HCT116 (cell line): ENCODE measurements around the gene PDE6H.

Experiments
- ELF1 ChIP-seq: IDR thresholded peaks from 2 replicates; pipeline ENCODE4 v1.6.1; 2012; ENCODE audit warnings: low read depth, borderline replicate concordance
- EZH2 ChIP-seq: fragments of 200-600 bp; sonication (generic); IDR thresholded peaks from 2 replicates; pipeline ENCODE4 v1.6.1; 2017; ENCODE audit warnings: antibody characterized with exemption, mixed run types
- EZH2phosphoT487 ChIP-seq: fragments of 200-600 bp; IDR thresholded peaks from 2 replicates; pipeline ENCODE4 v1.6.1; 2018; ENCODE audit warnings: antibody characterized with exemption, borderline replicate concordance
- POLR2A ChIP-seq: IDR thresholded peaks from 2 replicates; pipeline ENCODE4 v1.7.0; 2011; ENCODE audit warnings: borderline replicate concordance; ENCODE audit not compliant: insufficient read depth, insufficient read length; ENCODE audit errors: extremely low read depth
- POLR2AphosphoS5 ChIP-seq: IDR thresholded peaks from 2 replicates; pipeline ENCODE4 v1.6.1; 2011; ENCODE audit warnings: mild to moderate bottlenecking, low read depth, low read length, moderate library complexity
- RAD21 ChIP-seq: IDR thresholded peaks from 2 replicates; pipeline ENCODE4 v1.6.1; 2012; ENCODE audit warnings: low read depth, mild to moderate bottlenecking
- SIN3A ChIP-seq: IDR thresholded peaks from 2 replicates; pipeline ENCODE4 v1.6.1; 2012; ENCODE audit warnings: low read depth
- TCF7L2 ChIP-seq: IDR thresholded peaks from 2 replicates; pipeline ENCODE4 v1.7.0; 2011; ENCODE audit warnings: borderline replicate concordance, inconsistent platforms; ENCODE audit not compliant: insufficient read depth, insufficient read length; ENCODE audit errors: extremely low read depth
- YY1 ChIP-seq: IDR thresholded peaks from 2 replicates; pipeline ENCODE4 v1.6.1; 2011; ENCODE audit warnings: low read length, low read depth, moderate library complexity, mild to moderate bottlenecking; ENCODE audit not compliant: insufficient replicate concordance; ENCODE audit errors: extremely low read depth
- ZBTB33 ChIP-seq: IDR thresholded peaks from 2 replicates; pipeline ENCODE4 v1.6.1; 2011; ENCODE audit warnings: mild to moderate bottlenecking, low read length, moderate library complexity; ENCODE audit not compliant: insufficient replicate concordance; ENCODE audit errors: extremely low read depth
- ZNF274 ChIP-seq: fragments of 200-500 bp; sonication (Bioruptor generic); IDR thresholded peaks from 2 replicates; pipeline ENCODE4 v1.6.1; 2014; ENCODE audit warnings: mild to moderate bottlenecking, low read depth, low read length, inconsistent platforms
- TF ChIP-seq, protein P1 (sequence below): IDR thresholded peaks from 2 replicates; pipeline ENCODE4 v1.6.1; 2012; ENCODE audit warnings: low read depth
- TF ChIP-seq, protein P2 (sequence below), 3 experiments: fragments of 200-600 bp in 1 of 3; sonication (generic) in 1 of 3; IDR thresholded peaks in 2 of 3; conservative IDR thresholded peaks in 1 of 3; 2 replicates each; pipeline ENCODE4 v1.5.1; 2012 to 2017; ENCODE audit warnings: low read depth in 2 of 3, low read length in 2 of 3, antibody characterized with exemption in 1 of 3, borderline replicate concordance in 1 of 3, control low read depth in 1 of 3, mild to moderate bottlenecking in 1 of 3, mixed read lengths in 1 of 3, mixed run types in 1 of 3, moderate library complexity in 1 of 3; ENCODE audit not compliant: insufficient read depth in 1 of 3
- TF ChIP-seq, protein P3 (sequence below): IDR thresholded peaks from 2 replicates; pipeline ENCODE4 v1.6.1; 2012

GRCh38 chr12:14965221-14965620, 7.6 kb upstream of the PDE6H start:
- TF ChIP-seq TCF7L2 (no peak), POLR2A (no peak), EZH2phosphoT487 (no peak), EZH2 (no peak), POLR2AphosphoS5 (no peak), YY1 (no peak), ELF1 (no peak), SIN3A (no peak), RAD21 (no peak), ZBTB33 (no peak), ZNF274 (no peak)
- TF ChIP-seq, protein P1, sequence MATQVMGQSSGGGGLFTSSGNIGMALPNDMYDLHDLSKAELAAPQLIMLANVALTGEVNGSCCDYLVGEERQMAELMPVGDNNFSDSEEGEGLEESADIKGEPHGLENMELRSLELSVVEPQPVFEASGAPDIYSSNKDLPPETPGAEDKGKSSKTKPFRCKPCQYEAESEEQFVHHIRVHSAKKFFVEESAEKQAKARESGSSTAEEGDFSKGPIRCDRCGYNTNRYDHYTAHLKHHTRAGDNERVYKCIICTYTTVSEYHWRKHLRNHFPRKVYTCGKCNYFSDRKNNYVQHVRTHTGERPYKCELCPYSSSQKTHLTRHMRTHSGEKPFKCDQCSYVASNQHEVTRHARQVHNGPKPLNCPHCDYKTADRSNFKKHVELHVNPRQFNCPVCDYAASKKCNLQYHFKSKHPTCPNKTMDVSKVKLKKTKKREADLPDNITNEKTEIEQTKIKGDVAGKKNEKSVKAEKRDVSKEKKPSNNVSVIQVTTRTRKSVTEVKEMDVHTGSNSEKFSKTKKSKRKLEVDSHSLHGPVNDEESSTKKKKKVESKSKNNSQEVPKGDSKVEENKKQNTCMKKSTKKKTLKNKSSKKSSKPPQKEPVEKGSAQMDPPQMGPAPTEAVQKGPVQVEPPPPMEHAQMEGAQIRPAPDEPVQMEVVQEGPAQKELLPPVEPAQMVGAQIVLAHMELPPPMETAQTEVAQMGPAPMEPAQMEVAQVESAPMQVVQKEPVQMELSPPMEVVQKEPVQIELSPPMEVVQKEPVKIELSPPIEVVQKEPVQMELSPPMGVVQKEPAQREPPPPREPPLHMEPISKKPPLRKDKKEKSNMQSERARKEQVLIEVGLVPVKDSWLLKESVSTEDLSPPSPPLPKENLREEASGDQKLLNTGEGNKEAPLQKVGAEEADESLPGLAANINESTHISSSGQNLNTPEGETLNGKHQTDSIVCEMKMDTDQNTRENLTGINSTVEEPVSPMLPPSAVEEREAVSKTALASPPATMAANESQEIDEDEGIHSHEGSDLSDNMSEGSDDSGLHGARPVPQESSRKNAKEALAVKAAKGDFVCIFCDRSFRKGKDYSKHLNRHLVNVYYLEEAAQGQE, result no peak
- TF ChIP-seq, protein P2, sequence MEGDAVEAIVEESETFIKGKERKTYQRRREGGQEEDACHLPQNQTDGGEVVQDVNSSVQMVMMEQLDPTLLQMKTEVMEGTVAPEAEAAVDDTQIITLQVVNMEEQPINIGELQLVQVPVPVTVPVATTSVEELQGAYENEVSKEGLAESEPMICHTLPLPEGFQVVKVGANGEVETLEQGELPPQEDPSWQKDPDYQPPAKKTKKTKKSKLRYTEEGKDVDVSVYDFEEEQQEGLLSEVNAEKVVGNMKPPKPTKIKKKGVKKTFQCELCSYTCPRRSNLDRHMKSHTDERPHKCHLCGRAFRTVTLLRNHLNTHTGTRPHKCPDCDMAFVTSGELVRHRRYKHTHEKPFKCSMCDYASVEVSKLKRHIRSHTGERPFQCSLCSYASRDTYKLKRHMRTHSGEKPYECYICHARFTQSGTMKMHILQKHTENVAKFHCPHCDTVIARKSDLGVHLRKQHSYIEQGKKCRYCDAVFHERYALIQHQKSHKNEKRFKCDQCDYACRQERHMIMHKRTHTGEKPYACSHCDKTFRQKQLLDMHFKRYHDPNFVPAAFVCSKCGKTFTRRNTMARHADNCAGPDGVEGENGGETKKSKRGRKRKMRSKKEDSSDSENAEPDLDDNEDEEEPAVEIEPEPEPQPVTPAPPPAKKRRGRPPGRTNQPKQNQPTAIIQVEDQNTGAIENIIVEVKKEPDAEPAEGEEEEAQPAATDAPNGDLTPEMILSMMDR (IDR thresholded peaks at IDR 0.05 in 2 of 3, conservative IDR thresholded peaks at IDR 0.05 in 1 of 3; ENCODE audit: borderline replicate concordance in 1 of 3, insufficient read depth in 1 of 3, low read depth in 2 of 3, low read length in 2 of 3), result no peak
- TF ChIP-seq, protein P3, sequence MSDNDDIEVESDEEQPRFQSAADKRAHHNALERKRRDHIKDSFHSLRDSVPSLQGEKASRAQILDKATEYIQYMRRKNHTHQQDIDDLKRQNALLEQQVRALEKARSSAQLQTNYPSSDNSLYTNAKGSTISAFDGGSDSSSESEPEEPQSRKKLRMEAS, result no peak
